Upper lobe of left lung (tissue), 4 donors: ENCODE data around the gene PTK6.

ENCODE experiments used
- EP300 ChIP-seq, 4 donors: sonication (generic); formaldehyde crosslinking; IDR thresholded peaks; one replicate each; pipeline ENCODE4 v1.5.1; 2017; ENCODE audit warnings: antibody characterized with exemption in 4 of 4, control low read depth in 2 of 4
- TF ChIP-seq, protein P1 (sequence below), 6 experiments: fragments of 450-650 bp in 4 of 6; fragments of 200-600 bp in 2 of 6; sonication (generic) in 2 of 6; IDR thresholded peaks; one replicate each; pipeline ENCODE4 v1.5.1; 2016 to 2019; ENCODE audit warnings: antibody characterized with exemption in 6 of 6

- TF ChIP-seq EP300 (IDR thresholded peaks at IDR 0.05): no peak
- TF ChIP-seq, protein P1, sequence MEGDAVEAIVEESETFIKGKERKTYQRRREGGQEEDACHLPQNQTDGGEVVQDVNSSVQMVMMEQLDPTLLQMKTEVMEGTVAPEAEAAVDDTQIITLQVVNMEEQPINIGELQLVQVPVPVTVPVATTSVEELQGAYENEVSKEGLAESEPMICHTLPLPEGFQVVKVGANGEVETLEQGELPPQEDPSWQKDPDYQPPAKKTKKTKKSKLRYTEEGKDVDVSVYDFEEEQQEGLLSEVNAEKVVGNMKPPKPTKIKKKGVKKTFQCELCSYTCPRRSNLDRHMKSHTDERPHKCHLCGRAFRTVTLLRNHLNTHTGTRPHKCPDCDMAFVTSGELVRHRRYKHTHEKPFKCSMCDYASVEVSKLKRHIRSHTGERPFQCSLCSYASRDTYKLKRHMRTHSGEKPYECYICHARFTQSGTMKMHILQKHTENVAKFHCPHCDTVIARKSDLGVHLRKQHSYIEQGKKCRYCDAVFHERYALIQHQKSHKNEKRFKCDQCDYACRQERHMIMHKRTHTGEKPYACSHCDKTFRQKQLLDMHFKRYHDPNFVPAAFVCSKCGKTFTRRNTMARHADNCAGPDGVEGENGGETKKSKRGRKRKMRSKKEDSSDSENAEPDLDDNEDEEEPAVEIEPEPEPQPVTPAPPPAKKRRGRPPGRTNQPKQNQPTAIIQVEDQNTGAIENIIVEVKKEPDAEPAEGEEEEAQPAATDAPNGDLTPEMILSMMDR (IDR thresholded peaks at IDR 0.05): no peak
Observed at GRCh38 chr20:63487781-63488241, 49.4 kb downstream of the PTK6 start.
